Right lobe of liver (tissue), 4 donors: ENCODE data around the gene IVD.
A peak's percentile ranks its signal among the peaks of the same experiment; 100 is the strongest.

Source experiments
- POLR2A ChIP-seq: fragments of 450-650 bp; IDR thresholded peaks from one replicate; pipeline ENCODE4 v1.6.1; 2017; ENCODE audit warnings: antibody characterized with exemption, mild to moderate bottlenecking
- TF ChIP-seq, protein P1 (sequence below), 4 donors: fragments of 200-600 bp in 3 of 4; fragments of 450-650 bp in 1 of 4; IDR thresholded peaks; one replicate each; pipeline versions ENCODE4 v1.5.1 to v1.8.0; 2016 to 2022; ENCODE audit warnings: antibody characterized with exemption in 4 of 4, mild to moderate bottlenecking in 2 of 4
- donor health status: DM: no; HTN: no; CAD: no.
- donor health status: DM: no; HTN: no; CAD: no.
- donor health status: DM: no; HTN: yes; CAD: no.

GRCh38 chr15:40421246-40422157, 15.9 kb downstream of the IVD start:
- TF ChIP-seq, protein P1, sequence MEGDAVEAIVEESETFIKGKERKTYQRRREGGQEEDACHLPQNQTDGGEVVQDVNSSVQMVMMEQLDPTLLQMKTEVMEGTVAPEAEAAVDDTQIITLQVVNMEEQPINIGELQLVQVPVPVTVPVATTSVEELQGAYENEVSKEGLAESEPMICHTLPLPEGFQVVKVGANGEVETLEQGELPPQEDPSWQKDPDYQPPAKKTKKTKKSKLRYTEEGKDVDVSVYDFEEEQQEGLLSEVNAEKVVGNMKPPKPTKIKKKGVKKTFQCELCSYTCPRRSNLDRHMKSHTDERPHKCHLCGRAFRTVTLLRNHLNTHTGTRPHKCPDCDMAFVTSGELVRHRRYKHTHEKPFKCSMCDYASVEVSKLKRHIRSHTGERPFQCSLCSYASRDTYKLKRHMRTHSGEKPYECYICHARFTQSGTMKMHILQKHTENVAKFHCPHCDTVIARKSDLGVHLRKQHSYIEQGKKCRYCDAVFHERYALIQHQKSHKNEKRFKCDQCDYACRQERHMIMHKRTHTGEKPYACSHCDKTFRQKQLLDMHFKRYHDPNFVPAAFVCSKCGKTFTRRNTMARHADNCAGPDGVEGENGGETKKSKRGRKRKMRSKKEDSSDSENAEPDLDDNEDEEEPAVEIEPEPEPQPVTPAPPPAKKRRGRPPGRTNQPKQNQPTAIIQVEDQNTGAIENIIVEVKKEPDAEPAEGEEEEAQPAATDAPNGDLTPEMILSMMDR (IDR thresholded peaks at IDR 0.05): peak; percentile 85 to 98 (median 94)
- TF ChIP-seq POLR2A: peak; percentile 28
